Measurements from ENCODE around the gene TMC6.

GRCh38 chr17:78166416-78166815 is 37.9 kb upstream of the TMC6 start:
- no peak for TF ChIP-seq CTCF (IDR thresholded peaks at IDR 0.05)
- TF ChIP-seq POLR2A (IDR thresholded peaks at IDR 0.05), result no peak
